Central memory CD8-positive, alpha-beta T cell (primary cell): ENCODE measurements around the gene CNOT2.

ENCODE experiments used
- ATAC-seq: fragments of 150-1000 bp; cut with Tn5 transposase; replicated peaks from 2 replicates; pipeline ENCODE4 v1.10.0; 2022; ENCODE audit warnings: mild to moderate bottlenecking, moderate FRiP score, moderate number of reproducible peaks; ENCODE audit not compliant: poor library complexity, severe bottlenecking; ENCODE audit errors: extremely low read depth
- DNase-seq, 2 donors: peaks; one replicate each; pipeline ENCODE4 v3.0.0; 2021; ENCODE audit warnings: low spot score in 2 of 2
- H3K27ac Mint-ChIP-seq: one replicate; pipeline ENCODE4 v1.8.0; 2022; ENCODE audit warnings: low read depth, mild to moderate bottlenecking, moderate library complexity, mixed read lengths
- H3K27me3 Mint-ChIP-seq: one replicate; pipeline ENCODE4 v1.8.0; 2022; ENCODE audit warnings: mixed read lengths
- H3K36me3 Mint-ChIP-seq: one replicate; pipeline ENCODE4 v1.8.0; 2022; ENCODE audit warnings: mild to moderate bottlenecking, moderate library complexity, mixed read lengths; ENCODE audit not compliant: insufficient read depth
- H3K4me1 Mint-ChIP-seq: one replicate; pipeline ENCODE4 v1.8.0; 2022; ENCODE audit warnings: mixed read lengths
- H3K4me3 Mint-ChIP-seq: one replicate; pipeline ENCODE4 v1.8.0; 2022; ENCODE audit warnings: mild to moderate bottlenecking, moderate library complexity, mixed read lengths
- H3K9me3 Mint-ChIP-seq: one replicate; pipeline ENCODE4 v1.8.0; 2022; ENCODE audit warnings: mixed read lengths

The CNOT2 gene

DNA sequence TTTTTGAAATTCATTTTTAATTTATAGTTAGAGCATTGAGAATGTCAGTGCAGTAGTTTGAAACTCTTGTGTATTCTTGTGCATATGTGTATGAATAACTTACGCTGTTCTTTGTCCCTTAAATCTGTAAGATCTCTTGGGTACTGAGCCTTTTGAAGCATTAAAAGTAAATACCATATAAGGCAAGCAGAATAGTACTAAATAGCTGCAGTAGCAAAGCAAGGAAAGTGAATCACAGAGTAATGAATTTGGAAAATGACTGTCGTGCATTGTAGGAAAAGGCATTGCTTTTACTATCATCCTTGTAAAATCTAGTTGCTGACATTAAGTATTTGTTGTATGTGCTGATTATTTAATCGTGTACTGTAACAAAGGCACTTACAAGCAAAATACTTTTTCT is 12.1 kb downstream of the CNOT2 start:
- peak overlapping the region; percentile 5 for H3K4me3 Mint-ChIP-seq
- no peaks in the 10 kb centered on the region for H3K27me3 Mint-ChIP-seq
- peaks cover 19% of the 10 kb centered on the region for H3K36me3 Mint-ChIP-seq
- H3K9me3 Mint-ChIP-seq, result no peaks in the 10 kb centered on the region
- DNase-seq (no peak), ATAC-seq (no peak)
- peaks cover 68% of the 10 kb centered on the region for H3K4me1 Mint-ChIP-seq
- peak overlapping the region; percentile 73 for H3K27ac Mint-ChIP-seq

- peaks cover 9% of the 10 kb centered on the region for H3K36me3 Mint-ChIP-seq
- no peaks in the 10 kb centered on the region for H3K9me3 Mint-ChIP-seq
- peak overlapping the region; percentile 14 for H3K27ac Mint-ChIP-seq
- ATAC-seq (peak; percentile 16), DNase-seq (no peak)
- peaks cover 77% of the 10 kb centered on the region for H3K4me1 Mint-ChIP-seq
- H3K4me3 Mint-ChIP-seq, result no peak overlapping the region
- no peaks in the 10 kb centered on the region for H3K27me3 Mint-ChIP-seq
Observed at GRCh38 chr12:70258605-70259403, 15.6 kb downstream of the CNOT2 start.

- H3K27me3 Mint-ChIP-seq, result no peaks in the 10 kb centered on the region
- H3K27ac Mint-ChIP-seq, result peak overlapping the region; percentile 89
- no peak overlapping the region for H3K4me3 Mint-ChIP-seq
- H3K4me1 Mint-ChIP-seq, result peaks cover 76% of the 10 kb centered on the region
- H3K36me3 Mint-ChIP-seq, result peaks cover 7% of the 10 kb centered on the region
- DNase-seq, result no peak
- ATAC-seq, result no peak
- no peaks in the 10 kb centered on the region for H3K9me3 Mint-ChIP-seq
Observed at GRCh38 chr12:70260646-70261045, 17.4 kb downstream of the CNOT2 start.

DNA sequence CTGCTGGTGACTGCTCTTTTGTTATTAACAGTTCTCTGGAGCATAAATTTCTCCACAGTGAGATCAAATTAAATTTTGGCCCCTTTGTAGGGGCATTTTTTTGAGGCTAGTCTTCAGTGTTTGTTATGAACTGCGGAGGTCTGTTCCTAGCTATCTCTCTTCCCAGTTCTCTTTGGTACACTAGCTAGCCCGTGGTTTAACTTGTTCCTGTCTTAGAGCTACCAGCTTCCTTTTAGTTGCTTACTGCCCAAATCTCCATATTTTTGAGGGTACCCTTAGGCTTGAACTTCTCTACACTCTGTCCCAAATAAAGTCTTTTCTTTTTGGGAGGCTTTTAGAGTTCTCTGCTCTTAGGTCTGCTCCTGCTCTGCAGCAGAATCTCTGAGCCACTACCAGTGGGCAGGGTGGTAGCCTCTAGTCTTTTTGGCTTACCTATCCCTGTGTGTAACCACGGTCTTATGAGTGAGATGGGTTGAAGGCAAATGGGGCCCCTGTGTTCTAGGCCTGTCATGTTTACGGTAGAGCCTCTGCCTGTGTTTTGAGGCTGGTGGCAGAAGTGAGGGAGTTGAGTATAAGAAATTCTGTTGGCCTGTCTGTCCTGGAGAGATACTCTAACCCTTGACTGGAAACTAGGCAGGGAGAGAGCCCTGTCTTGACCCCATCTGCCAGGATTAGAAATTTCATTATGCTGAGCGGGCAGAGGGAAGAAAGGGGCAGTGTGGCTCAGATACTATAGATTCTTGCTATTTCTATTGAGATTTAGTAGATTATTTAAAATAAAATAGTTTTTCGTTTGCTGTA is 21.0 kb downstream of the CNOT2 start:
- H3K9me3 Mint-ChIP-seq, result no peaks in the 10 kb centered on the region

DNA sequence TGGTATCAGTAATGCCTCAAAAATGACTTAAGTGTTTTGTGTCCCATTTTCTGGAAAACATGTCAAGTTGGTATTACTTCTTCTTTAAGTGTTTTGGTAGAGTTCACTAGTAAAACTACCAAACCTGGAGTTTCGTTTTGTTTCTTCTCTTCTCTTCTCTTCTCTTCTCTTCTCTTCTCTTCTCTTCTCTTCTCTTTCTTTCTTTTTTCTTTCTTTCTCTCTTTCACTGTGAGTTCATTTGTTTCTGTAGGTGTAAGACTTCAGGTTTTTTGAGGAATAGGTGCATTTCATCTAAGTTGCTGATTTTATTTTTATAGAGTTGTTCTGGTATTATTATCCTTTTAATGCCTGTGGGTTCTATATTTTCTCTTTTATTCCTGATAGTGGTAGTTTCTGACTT is 21.9 kb downstream of the CNOT2 start:
- Mint-ChIP-seq H3K4me3 (no peak overlapping the region), H3K4me1 (peaks cover 76% of the 10 kb centered on the region), H3K27me3 (no peaks in the 10 kb centered on the region), H3K27ac (peak overlapping the region; percentile 9), H3K9me3 (no peaks in the 10 kb centered on the region), H3K36me3 (peaks cover 9% of the 10 kb centered on the region)
- DNase-seq (no peak), ATAC-seq (no peak)

More for the DNA sequence above, 21.0 kb downstream of the CNOT2 start:
- no peak for DNase-seq
- Mint-ChIP-seq H3K27me3 (no peaks in the 10 kb centered on the region), H3K4me3 (no peak overlapping the region), H3K36me3 (peaks cover 11% of the 10 kb centered on the region), H3K27ac (no peak overlapping the region), H3K4me1 (peaks cover 82% of the 10 kb centered on the region)
- ATAC-seq, result no peak

- no peaks in the 10 kb centered on the region for H3K9me3 Mint-ChIP-seq
- no peak for ATAC-seq
- H3K36me3 Mint-ChIP-seq, result peaks cover 8% of the 10 kb centered on the region
- no peak for DNase-seq
- peak overlapping the region; percentile 13 for H3K27ac Mint-ChIP-seq
- H3K4me1 Mint-ChIP-seq, result peaks cover 80% of the 10 kb centered on the region
- H3K4me3 Mint-ChIP-seq, result no peak overlapping the region
- no peaks in the 10 kb centered on the region for H3K27me3 Mint-ChIP-seq
Observed at GRCh38 chr12:70267550-70267949, 24.3 kb downstream of the CNOT2 start.

DNA sequence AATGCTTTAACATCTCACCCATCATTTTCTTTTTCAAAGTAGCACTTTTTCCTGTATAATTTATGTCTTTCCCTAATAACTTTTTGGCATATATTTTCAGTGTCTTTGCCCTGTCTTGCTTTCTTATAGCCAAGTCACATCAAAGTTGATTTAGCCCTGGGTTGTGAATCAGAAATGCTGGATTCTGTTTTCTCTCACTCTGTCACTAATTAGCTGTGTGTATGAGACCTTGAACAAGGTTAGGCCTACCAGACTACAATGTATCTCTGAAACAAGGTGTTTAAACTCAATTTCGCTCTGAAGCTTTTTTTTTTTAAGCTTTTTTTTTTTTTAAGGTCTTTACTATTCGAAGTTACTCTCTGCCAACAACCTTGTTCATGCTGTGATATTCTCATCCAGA is 25.7 kb downstream of the CNOT2 start:
- Mint-ChIP-seq H3K27me3 (no peaks in the 10 kb centered on the region), H3K27ac (no peak overlapping the region), H3K36me3 (peaks cover 12% of the 10 kb centered on the region), H3K4me1 (peaks cover 80% of the 10 kb centered on the region), H3K9me3 (no peaks in the 10 kb centered on the region), H3K4me3 (no peak overlapping the region)
- DNase-seq (no peak), ATAC-seq (no peak)

DNA sequence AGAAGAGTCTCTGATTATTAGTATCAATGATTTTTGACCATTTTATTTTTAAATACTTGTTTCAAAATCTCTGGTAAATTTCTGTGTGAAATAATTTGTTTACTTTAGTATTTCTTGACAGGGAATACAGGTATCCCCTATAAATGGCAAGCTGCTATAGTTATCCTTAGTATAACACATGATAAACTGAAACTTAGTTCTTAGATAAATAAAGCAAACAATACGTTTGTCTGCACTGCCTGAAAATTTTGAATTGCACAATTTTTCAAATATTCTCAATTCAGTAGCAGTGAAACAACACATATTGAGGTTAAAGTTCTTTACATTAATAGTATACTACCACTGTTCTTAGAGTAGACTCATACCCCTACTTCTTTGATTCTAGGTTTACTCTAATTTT is 26.9 kb downstream of the CNOT2 start:
- DNase-seq (no peak), ATAC-seq (no peak)
- Mint-ChIP-seq H3K4me3 (no peak overlapping the region), H3K27me3 (no peaks in the 10 kb centered on the region), H3K9me3 (no peaks in the 10 kb centered on the region), H3K4me1 (peaks cover 82% of the 10 kb centered on the region), H3K36me3 (peaks cover 12% of the 10 kb centered on the region), H3K27ac (no peak overlapping the region)

DNA sequence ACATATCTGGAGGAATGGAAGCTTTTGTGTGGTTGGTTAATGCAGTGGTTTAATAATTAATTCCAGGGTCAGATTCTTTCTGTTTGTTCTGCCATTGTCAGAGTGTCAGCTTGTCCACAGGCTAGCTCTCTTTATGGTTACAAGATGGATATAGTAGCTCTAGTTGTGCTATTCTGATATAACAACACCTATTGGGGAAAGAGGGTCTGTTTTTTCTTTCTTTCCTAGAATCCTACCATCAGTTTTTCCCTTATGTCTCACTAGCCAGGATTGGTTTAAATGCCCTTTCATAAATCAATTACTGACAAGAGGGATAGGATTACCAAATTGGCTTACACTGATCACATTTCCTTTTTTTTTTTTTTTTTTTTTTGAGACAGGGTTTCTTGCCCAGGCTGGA is 27.8 kb downstream of the CNOT2 start:
- DNase-seq, result no peak
- H3K27me3 Mint-ChIP-seq, result no peaks in the 10 kb centered on the region
- H3K4me1 Mint-ChIP-seq, result peaks cover 85% of the 10 kb centered on the region
- no peak overlapping the region for H3K4me3 Mint-ChIP-seq
- peaks cover 10% of the 10 kb centered on the region for H3K36me3 Mint-ChIP-seq
- H3K9me3 Mint-ChIP-seq, result no peaks in the 10 kb centered on the region
- no peak for ATAC-seq
- H3K27ac Mint-ChIP-seq, result no peak overlapping the region

DNA sequence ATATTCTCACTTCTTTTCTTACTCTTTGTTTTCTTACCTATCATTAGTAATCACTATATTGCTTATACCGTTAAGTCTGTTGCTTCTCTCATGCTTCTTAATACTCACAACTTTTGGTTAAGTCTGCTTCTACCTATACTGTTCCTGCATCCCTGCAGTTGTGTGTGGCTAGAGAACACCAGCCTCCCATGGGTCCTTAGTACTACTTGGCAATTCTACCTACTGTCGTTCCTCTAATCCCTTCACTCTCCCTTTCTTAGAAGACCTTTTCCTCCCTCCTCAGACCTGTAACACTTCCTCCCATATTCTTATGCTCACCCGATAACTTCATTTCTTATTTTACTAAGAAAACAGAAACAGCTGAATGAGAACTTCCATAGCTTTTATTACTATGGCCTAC is 29.3 kb downstream of the CNOT2 start:
- DNase-seq, result no peak
- peak overlapping the region; percentile 0 for H3K4me3 Mint-ChIP-seq
- no peaks in the 10 kb centered on the region for H3K9me3 Mint-ChIP-seq
- no peak for ATAC-seq
- no peaks in the 10 kb centered on the region for H3K27me3 Mint-ChIP-seq
- H3K4me1 Mint-ChIP-seq, result peaks cover 74% of the 10 kb centered on the region
- peak overlapping the region; percentile 9 for H3K27ac Mint-ChIP-seq
- peaks cover 7% of the 10 kb centered on the region for H3K36me3 Mint-ChIP-seq

- H3K27me3 Mint-ChIP-seq, result no peaks in the 10 kb centered on the region
- DNase-seq (no peak), ATAC-seq (no peak)
- no peak overlapping the region for H3K4me3 Mint-ChIP-seq
- peaks cover 73% of the 10 kb centered on the region for H3K4me1 Mint-ChIP-seq
- peaks cover 8% of the 10 kb centered on the region for H3K36me3 Mint-ChIP-seq
- H3K9me3 Mint-ChIP-seq, result no peaks in the 10 kb centered on the region
- H3K27ac Mint-ChIP-seq, result peak overlapping the region; percentile 68
Observed at GRCh38 chr12:70275045-70275444, 31.8 kb downstream of the CNOT2 start.

- DNase-seq, result no peak
- Mint-ChIP-seq H3K4me3 (no peak overlapping the region), H3K4me1 (peaks cover 55% of the 10 kb centered on the region), H3K9me3 (no peaks in the 10 kb centered on the region), H3K27me3 (no peaks in the 10 kb centered on the region), H3K36me3 (peaks cover 13% of the 10 kb centered on the region), H3K27ac (peak overlapping the region; percentile 8)
- ATAC-seq, result no peak
Observed at GRCh38 chr12:70277973-70278372, 34.7 kb downstream of the CNOT2 start.

DNA sequence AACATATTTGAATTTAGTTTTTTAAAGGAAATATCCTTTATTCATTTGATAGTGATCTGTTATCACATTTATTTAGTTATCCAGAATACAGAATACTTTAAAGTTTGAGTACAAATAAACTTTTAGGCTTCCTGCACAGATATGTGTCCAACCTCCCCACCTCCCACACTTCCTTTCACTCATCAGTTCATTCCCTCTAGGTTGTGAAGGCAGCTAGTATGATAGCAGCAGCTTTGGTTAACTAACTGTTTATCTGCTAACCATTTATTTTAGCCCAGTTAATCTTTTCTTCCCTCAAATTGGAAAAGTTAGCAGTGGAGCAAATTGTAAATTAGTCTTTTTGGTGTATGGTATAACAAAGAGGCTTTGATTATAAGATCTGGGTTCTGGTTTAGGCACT is 35.7 kb downstream of the CNOT2 start:
- peaks cover 46% of the 10 kb centered on the region for H3K4me1 Mint-ChIP-seq
- ATAC-seq (no peak), DNase-seq (no peak)
- no peaks in the 10 kb centered on the region for H3K9me3 Mint-ChIP-seq
- no peak overlapping the region for H3K27ac Mint-ChIP-seq
- H3K27me3 Mint-ChIP-seq, result no peaks in the 10 kb centered on the region
- H3K36me3 Mint-ChIP-seq, result peaks cover 16% of the 10 kb centered on the region
- H3K4me3 Mint-ChIP-seq, result no peak overlapping the region
